Measurements from ENCODE around the gene SIGLECL1. TPM values are rescaled to one million over a fixed set of nuclear protein-coding genes. Genes with fewer than 3 reads are reported as not detected.

The SIGLECL1 gene
- total RNA-seq, 1 donor from 2014 or later: not detected

- DNase-seq (ENCODE audit: low spot score): peak; percentile 67
Measured at GRCh38 chr19:51295382-51296126, 44.7 kb downstream of the SIGLECL1 start.

GRCh38 chr19:51296336-51297093 is 45.6 kb downstream of the SIGLECL1 start:
- peak; percentile 72 for DNase-seq (ENCODE audit: low spot score)

GRCh38 chr19:51297406-51297805 is 46.5 kb downstream of the SIGLECL1 start:
- DNase-seq (ENCODE audit: low spot score): peak; percentile 33

- DNase-seq (ENCODE audit: low spot score): peak; percentile 67
Measured at GRCh38 chr19:51301266-51301665, 50.4 kb downstream of the SIGLECL1 start.

GRCh38 chr19:51305479-51305878 is 54.6 kb downstream of the SIGLECL1 start:
- no peak for DNase-seq (ENCODE audit: low spot score)

- no peak for DNase-seq (ENCODE audit: low spot score)
Measured at GRCh38 chr19:51311351-51312257, 60.7 kb downstream of the SIGLECL1 start, which contains the start of gene IGLON5. Gene IGLON5, plus strand, starts transcription at chr19:51311644. Its CDS starts 204 bp downstream, at chr19:51311848.

- DNase-seq (ENCODE audit: low spot score): no peak
Measured at GRCh38 chr19:51316688-51317087, 65.8 kb downstream of the SIGLECL1 start.

GRCh38 chr19:51317376-51317775 is 66.5 kb downstream of the SIGLECL1 start:
- no peak for DNase-seq (ENCODE audit: low spot score)

- DNase-seq (ENCODE audit: low spot score): no peak
Measured at GRCh38 chr19:51317968-51318367, 67.1 kb downstream of the SIGLECL1 start.

Small RNA genes within 50 kb of the gene (microRNA-seq; reads per million reads assigned to microRNA genes)
- gene MIR8074 (ENCODE audit: borderline number of aligned reads): not detected

Other genes starting within 250 kb of the SIGLECL1 start
- not detected for gene KLK8, start 249.5 kb upstream of the SIGLECL1 start, total RNA-seq
- not detected for gene KLK10, start 231.4 kb upstream of the SIGLECL1 start, total RNA-seq
- not detected for gene KLK11, start 224.5 kb upstream of the SIGLECL1 start, total RNA-seq
- not detected for gene KLK12, start 216.1 kb upstream of the SIGLECL1 start, total RNA-seq
- gene KLK13, start 186.0 kb upstream of the SIGLECL1 start, total RNA-seq: not detected
- gene KLK14, start 168.2 kb upstream of the SIGLECL1 start, total RNA-seq: not detected
- gene CTU1, start 142.7 kb upstream of the SIGLECL1 start, total RNA-seq: 10.0 TPM
- 19.0 TPM for gene SIGLEC9, start 126.2 kb upstream of the SIGLECL1 start, total RNA-seq
- gene SIGLEC7, start 108.8 kb upstream of the SIGLECL1 start, total RNA-seq: 8.1 TPM
- 18.6 TPM for gene CD33, start 26.0 kb upstream of the SIGLECL1 start, total RNA-seq
- 3.7 TPM for gene IGLON5, start 60.6 kb downstream of the SIGLECL1 start, total RNA-seq
- gene VSIG10L, start 91.1 kb downstream of the SIGLECL1 start, total RNA-seq: 2.4 TPM
- 194 TPM for gene ETFB, start 115.3 kb downstream of the SIGLECL1 start, total RNA-seq
- 4.4 TPM for gene CLDND2, start 117.9 kb downstream of the SIGLECL1 start, total RNA-seq
- 3.7 TPM for gene NKG7, start 121.6 kb downstream of the SIGLECL1 start, total RNA-seq
- gene LIM2, start 136.9 kb downstream of the SIGLECL1 start, total RNA-seq: not detected
- not detected for gene C19orf84, start 139.5 kb downstream of the SIGLECL1 start, total RNA-seq
- gene SIGLEC10, start 166.6 kb downstream of the SIGLECL1 start, total RNA-seq: 5.2 TPM
- 0.39 TPM for gene SIGLEC8, start 207.4 kb downstream of the SIGLECL1 start, total RNA-seq
- not detected for gene CEACAM18, start 227.5 kb downstream of the SIGLECL1 start, total RNA-seq

All from mesenteric fat pad (tissue), 1 donor.